Spleen (tissue), 11 donors: Measurements from ENCODE around the gene LTBR. TPM values are rescaled to one million over a fixed set of nuclear protein-coding genes. Genes with fewer than 3 reads are reported as not detected.

Experiments used
- DNase-seq: peaks from one replicate; pipeline ENCODE4 v3.0.0-alpha.2; 2020
- H3K27ac ChIP-seq, 8 donors: fragments of 200-600 bp; sonication (generic) in 7 of 8; 1 replicate in 4 of 8; 2 replicates in 4 of 8; pipeline versions ENCODE4 v1.5.0 to v1.8.0; 2016 to 2021; ENCODE audit warnings: inconsistent platforms in 4 of 8, mild to moderate bottlenecking in 4 of 8, moderate library complexity in 1 of 8
- H3K27me3 ChIP-seq, 7 donors: fragments of 200-600 bp; sonication (generic) in 6 of 7; replicated peaks in 1 of 7; 1 replicate in 4 of 7; 2 replicates in 3 of 7; pipeline versions ENCODE4 v1.5.0 to v1.8.0; 2016 to 2021; ENCODE audit warnings: inconsistent platforms in 3 of 7, mild to moderate bottlenecking in 1 of 7
- H3K36me3 ChIP-seq, 6 donors: fragments of 200-600 bp; sonication (generic) in 5 of 6; 1 replicate in 4 of 6; 2 replicates in 2 of 6; pipeline versions ENCODE4 v1.5.0 to v1.8.0; 2016 to 2021; ENCODE audit warnings: inconsistent platforms in 2 of 6
- H3K4me1 ChIP-seq, 6 donors: fragments of 200-600 bp; sonication (generic) in 5 of 6; 1 replicate in 3 of 6; 2 replicates in 3 of 6; pipeline versions ENCODE4 v1.5.0 to v1.8.0; 2016 to 2021; ENCODE audit warnings: inconsistent platforms in 3 of 6
- H3K4me3 ChIP-seq, 8 donors: fragments of 200-600 bp; sonication (generic) in 7 of 8; 1 replicate in 4 of 8; 2 replicates in 4 of 8; pipeline versions ENCODE4 v1.5.0 to v1.8.0; 2016 to 2021; ENCODE audit warnings: inconsistent platforms in 4 of 8, mild to moderate bottlenecking in 4 of 8, moderate library complexity in 2 of 8
- H3K9me3 ChIP-seq, 8 donors: fragments of 200-600 bp; sonication (generic) in 7 of 8; 1 replicate in 4 of 8; 2 replicates in 4 of 8; pipeline versions ENCODE4 v1.5.0 to v1.8.0; 2016 to 2021; ENCODE audit warnings: inconsistent platforms in 4 of 8
- CTCF ChIP-seq, 11 experiments: fragments of 200-600 bp in 7 of 11; fragments of 450-650 bp in 4 of 11; sonication (generic) in 4 of 11; IDR thresholded peaks in 8 of 11; conservative IDR thresholded peaks in 3 of 11; 1 replicate in 7 of 11; 2 replicates in 4 of 11; pipeline versions ENCODE4 v1.4.0 to v1.8.0; 2016 to 2021; ENCODE audit warnings: antibody characterized with exemption in 11 of 11, inconsistent platforms in 4 of 11, mild to moderate bottlenecking in 1 of 11
- POLR2A ChIP-seq, 3 donors: fragments of 450-650 bp; IDR thresholded peaks; one replicate each; pipeline ENCODE4 v1.5.1; 2017; ENCODE audit warnings: antibody characterized with exemption in 3 of 3, mild to moderate bottlenecking in 1 of 3
- POLR2AphosphoS5 ChIP-seq, 3 donors: sonication (generic); formaldehyde crosslinking; IDR thresholded peaks; one replicate each; pipeline ENCODE4 v1.5.1; 2017; ENCODE audit warnings: antibody characterized with exemption in 3 of 3
- WGBS, 5 donors: extraction: QIAGEN DNeasy Blood & Tissue Kit in 3 of 5; methylation state at CpG; one replicate each; pipeline versions ENCODE4 v1.1.5 to v1.1.7; 2013 to 2018; 5-methylcytosine and 5-hydroxymethylcytosine counted together
- intact Hi-C: fragments of 100-400 bp; cut with DNase I; formaldehyde crosslinking; loops from one replicate; pipeline ENCODE4 v1.15.0; 2023; ENCODE audit warnings: low total_unique reads
- polyA plus RNA-seq, 3 donors: library from polyadenylated mRNA; stranded (reverse); fragments of 200-250 nt; gene quantifications; one replicate each; pipeline ENCODE4 v1.2.1, GENCODE V29; 2013
- total RNA-seq, 7 donors: library from RNA; depleted of rRNA in 3 of 7; stranded (reverse); fragments of >200 nt in 3 of 7; fragmentation: NEBNext Ultra II Directional in 4 of 7; extraction: Animal tissue kit (Norgen Biotek cat#: 25700) in 4 of 7; gene quantifications; one replicate each; pipeline versions ENCODE4 v1.1.0 to v1.2.1, GENCODE V29; 2016 to 2021
- donor health status: healthy with polysubstance abuse.
- donor health status: DM: no; HTN: no; CAD: no; lungs with moderate emphysema.
- donor health status: DM: no; HTN: no; CAD: no.
- donor health status: Bipolar disorder and iron deficiency.
- donor health status: healthy.
- donor health status: DM: no; HTN: no; CAD: no.
- donor health status: DM: yes; HTN: yes; CAD: no.

LTBR gene
- total and polyA plus RNA-seq, 10 donors: 14.4 to 155 (median 85.5) TPM

- intact Hi-C loops: no loop called here
- no peak for TF ChIP-seq POLR2A (IDR thresholded peaks at IDR 0.05)
- TF ChIP-seq POLR2AphosphoS5 (IDR thresholded peaks at IDR 0.05): peak in 1 of 3 donors; percentile 71
- TF ChIP-seq CTCF (IDR thresholded peaks at IDR 0.05 in 8 of 11, conservative IDR thresholded peaks at IDR 0.05 in 3 of 11): no peak
- peak overlapping the region; percentile 86 to 99 (median 96) for H3K27ac ChIP-seq
- H3K9me3 ChIP-seq: no peaks in the 10 kb centered on the region
- peak overlapping the region; percentile 64 to 97 (median 88) for H3K4me3 ChIP-seq
- H3K27me3 ChIP-seq: peaks cover 0 to 71% (median 0%) of the 10 kb centered on the region in 7 donors
- peak; percentile 85 for DNase-seq
- peaks cover 42 to 99% (median 77%) of the 10 kb centered on the region in 6 donors for H3K4me1 ChIP-seq
- WGBS, 5 donors: 0 to 4% (median 1%) methylated on average over 15 of the region's 15 CpGs
- no peaks in the 10 kb centered on the region for H3K36me3 ChIP-seq
Observed at GRCh38 chr12:6340745-6341416, 43.1 kb upstream of the LTBR start.

GRCh38 chr12:6341417-6342139 lies 42.4 kb upstream of the LTBR start, which contains the start of gene TNFRSF1A:
TSS of gene TNFRSF1A (minus strand) at chr12:6342076. CDS start at chr12:6341814, 262 bp downstream.
- Histone ChIP-seq H3K4me3 (peak within 1 kb of the TSS; percentile 64 to 97 (median 88)), H3K9me3 (no peaks in the 10 kb centered on the region), H3K27me3 (peaks cover 0 to 71% (median 0%) of the 10 kb centered on the region in 7 donors), H3K4me1 (peaks cover 36 to 99% (median 76%) of the 10 kb centered on the region in 6 donors), H3K36me3 (no peaks in the 10 kb centered on the region), H3K27ac (peak within 1 kb of the TSS; percentile 86 to 99 (median 96))
- TF ChIP-seq POLR2AphosphoS5 (IDR thresholded peaks at IDR 0.05) (peak; percentile 63 to 81 (median 79)), CTCF (IDR thresholded peaks at IDR 0.05 in 8 of 11, conservative IDR thresholded peaks at IDR 0.05 in 3 of 11) (no peak), POLR2A (IDR thresholded peaks at IDR 0.05) (no peak)
- intact Hi-C loops: no loop called here
- 2 to 7% (median 3%) methylated on average over 17 to 21 of the region's 21 CpGs for WGBS, 5 donors
- DNase-seq: peak; percentile 87

- H3K4me1 ChIP-seq: peaks cover 28 to 99% (median 74%) of the 10 kb centered on the region in 6 donors
- WGBS, 5 donors: 38 to 51% (median 47%) methylated on average over 7 of the region's 7 CpGs
- peak overlapping the region; percentile 86 to 99 (median 96) for H3K27ac ChIP-seq
- no peaks in the 10 kb centered on the region for H3K36me3 ChIP-seq
- DNase-seq: no peak
- TF ChIP-seq POLR2AphosphoS5 (IDR thresholded peaks at IDR 0.05) (no peak), CTCF (IDR thresholded peaks at IDR 0.05 in 8 of 11, conservative IDR thresholded peaks at IDR 0.05 in 3 of 11) (no peak), POLR2A (IDR thresholded peaks at IDR 0.05) (no peak)
- H3K4me3 ChIP-seq: peak overlapping the region; percentile 64 to 97 (median 88)
- peaks cover 0 to 72% (median 0%) of the 10 kb centered on the region in 7 donors for H3K27me3 ChIP-seq
- intact Hi-C loops: no loop called here
- no peaks in the 10 kb centered on the region for H3K9me3 ChIP-seq
Observed at GRCh38 chr12:6342140-6342889, 41.6 kb upstream of the LTBR start.
